ENCODE measurements around the gene ATOH8. TPM values are rescaled to one million over a fixed set of nuclear protein-coding genes. Genes with fewer than 3 reads are reported as not detected.

Gene ATOH8
- total and polyA plus RNA-seq, 10 of the 15 experiments (the other 5 are each of a cell fraction or from before 2014, with no cell fraction given) = 0.03 to 0.60 TPM; not detected in 8

GRCh38 chr2:85766229-85766628 lies 12.4 kb downstream of the ATOH8 start:
- no peak overlapping the region for H3K27ac ChIP-seq (ENCODE audit: control insufficient read depth, insufficient read depth)
- POLR2A ChIA-PET = no interaction called here
- H4K20me1 ChIP-seq (ENCODE audit: control insufficient read depth, insufficient read depth) = peaks cover 4% of the 10 kb centered on the region; the same call in 1 of the 2 replicates
- H3K4me1 ChIP-seq (ENCODE audit: control insufficient read depth, insufficient read depth, low read length) = no peaks in the 10 kb centered on the region
- TF ChIP-seq CHD1 (IDR thresholded peaks at IDR 0.05; ENCODE audit: low read depth, low read length) = no peak
- TF ChIP-seq, protein P1, sequence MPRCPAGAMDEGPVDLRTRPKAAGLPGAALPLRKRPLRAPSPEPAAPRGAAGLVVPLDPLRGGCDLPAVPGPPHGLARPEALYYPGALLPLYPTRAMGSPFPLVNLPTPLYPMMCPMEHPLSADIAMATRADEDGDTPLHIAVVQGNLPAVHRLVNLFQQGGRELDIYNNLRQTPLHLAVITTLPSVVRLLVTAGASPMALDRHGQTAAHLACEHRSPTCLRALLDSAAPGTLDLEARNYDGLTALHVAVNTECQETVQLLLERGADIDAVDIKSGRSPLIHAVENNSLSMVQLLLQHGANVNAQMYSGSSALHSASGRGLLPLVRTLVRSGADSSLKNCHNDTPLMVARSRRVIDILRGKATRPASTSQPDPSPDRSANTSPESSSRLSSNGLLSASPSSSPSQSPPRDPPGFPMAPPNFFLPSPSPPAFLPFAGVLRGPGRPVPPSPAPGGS (IDR thresholded peaks at IDR 0.05; ENCODE audit: borderline replicate concordance, insufficient read depth, low read depth, low read length, poor library complexity, severe bottlenecking) = no peak
- FAIRE-seq = no peak
- no peak overlapping the region for H2AFZ ChIP-seq (ENCODE audit: control insufficient read depth, low read depth, low read length)
- no peaks in the 10 kb centered on the region for H3K9me3 ChIP-seq (replicated peaks; ENCODE audit: control insufficient read depth, insufficient read depth, low read length)
- CTCF ChIA-PET = interaction anchor here (1.9 kb wide), 1 partner anchor 37 kb away, joined by 6 read pairs; no protein-coding TSS in a partner anchor
- peaks cover 0 to 4% of the 10 kb centered on the region in 2 experiments; a peak in 3 of 4 replicates for H3K27me3 ChIP-seq (replicated peaks in 1 of 2; ENCODE audit: control insufficient read depth in 2 of 2, insufficient read depth in 2 of 2, low read length in 1 of 2)
- BruUV-seq (replicated peaks) = no TSS peak
- RAD21 ChIA-PET (ENCODE audit: unreplicated experiment) = interaction anchor here (0.6 to 1.8 kb wide), 2 partner anchors 47 to 71 kb away, joined by 4 to 5 read pairs; no protein-coding TSS in a partner anchor
- 32% methylated on average over 7 of the region's 7 CpGs for WGBS (ENCODE audit: insufficient coverage, insufficient replicate concordance, low lambda C conversion rate, missing lambda C conversion rate)
- H3K9ac ChIP-seq (ENCODE audit: control insufficient read depth, insufficient read depth, low read length) = no peak overlapping the region
- no peaks in the 10 kb centered on the region for H3K79me2 ChIP-seq (ENCODE audit: control insufficient read depth, insufficient read depth, low read length)
- no peak for ATAC-seq
- DNase-seq (ENCODE audit: low read depth, low spot score) = no peak
- no peaks in the 10 kb centered on the region for H3K36me3 ChIP-seq (ENCODE audit: control insufficient read depth in 2 of 2, insufficient read depth in 2 of 2, low read length in 1 of 2)
- H3K4me2 ChIP-seq (ENCODE audit: control insufficient read depth, insufficient read depth) = no peak overlapping the region
- SMC1A ChIA-PET (ENCODE audit: uncharacterized antibody, unreplicated experiment) = no interaction called here
- intact Hi-C loops (cut with micrococcal nuclease; ENCODE audit: unreplicated experiment) (no loop called here), in situ Hi-C loops (cut with MboI) (no loop called here)
- H3K4me3 ChIP-seq = no peak overlapping the region

GRCh38 chr2:85767803-85768665 lies 14.2 kb downstream of the ATOH8 start:
- CTCF ChIA-PET = interaction anchor here (1.0 to 1.9 kb wide), 2 partner anchors 19 to 59 kb away, joined by 3 to 4 read pairs; no protein-coding TSS in a partner anchor

More at GRCh38 chr2:85767803-85768665, 14.2 kb downstream of the ATOH8 start:
- no peak overlapping the region for H3K4me2 ChIP-seq (ENCODE audit: control insufficient read depth, insufficient read depth)
- ChIA-PET SMC1A (ENCODE audit: uncharacterized antibody, unreplicated experiment) (interaction anchor here (0.6 to 1.1 kb wide), 2 partner anchors 29 to 46 kb away, joined by 3 to 4 read pairs; no protein-coding TSS in a partner anchor), POLR2A (no interaction called here), RAD21 (ENCODE audit: unreplicated experiment) (interaction anchor here (1.8 kb wide), 1 partner anchor 46 kb away, joined by 5 read pairs; no protein-coding TSS in a partner anchor)
- no peaks in the 10 kb centered on the region; the same call in 1 of the 2 replicates for H4K20me1 ChIP-seq (ENCODE audit: control insufficient read depth, insufficient read depth)
- no peak for FAIRE-seq
- no peak overlapping the region for H3K9ac ChIP-seq (ENCODE audit: control insufficient read depth, insufficient read depth, low read length)
- 36% methylated on average over 12 of the region's 12 CpGs for WGBS (ENCODE audit: insufficient coverage, insufficient replicate concordance, low lambda C conversion rate, missing lambda C conversion rate)
- peaks cover 0 to 4% of the 10 kb centered on the region in 2 experiments; a peak in 3 of 4 replicates for H3K27me3 ChIP-seq (replicated peaks in 1 of 2; ENCODE audit: control insufficient read depth in 2 of 2, insufficient read depth in 2 of 2, low read length in 1 of 2)
- TF ChIP-seq YY1 (IDR thresholded peaks at IDR 0.05; ENCODE audit: low read depth, low read length) = no peak
- ATAC-seq = no peak
- no peaks in the 10 kb centered on the region for H3K36me3 ChIP-seq (ENCODE audit: control insufficient read depth in 2 of 2, insufficient read depth in 2 of 2, low read length in 1 of 2)
- H3K4me3 ChIP-seq = no peak overlapping the region
- no peaks in the 10 kb centered on the region for H3K79me2 ChIP-seq (ENCODE audit: control insufficient read depth, insufficient read depth, low read length)
- no peak overlapping the region for H2AFZ ChIP-seq (ENCODE audit: control insufficient read depth, low read depth, low read length)
- BruUV-seq (replicated peaks) = no TSS peak
- intact Hi-C loops (cut with micrococcal nuclease; ENCODE audit: unreplicated experiment) = no loop called here
- no peaks in the 10 kb centered on the region for H3K4me1 ChIP-seq (ENCODE audit: control insufficient read depth, insufficient read depth, low read length)
- no peak overlapping the region for H3K27ac ChIP-seq (ENCODE audit: control insufficient read depth, insufficient read depth)
- no peak for DNase-seq (ENCODE audit: low read depth, low spot score)
- in situ Hi-C loops (cut with MboI) = no loop called here
- H3K9me3 ChIP-seq (replicated peaks; ENCODE audit: control insufficient read depth, insufficient read depth, low read length) = no peaks in the 10 kb centered on the region
